Epithelial cell of proximal tubule (primary cell): Measurements from ENCODE around the gene GNG5. TPM values are rescaled to one million over a fixed set of nuclear protein-coding genes. Genes with fewer than 3 reads are reported as not detected.
A peak's percentile ranks its signal among the peaks of the same experiment; 100 is the strongest.

ENCODE experiments used
- DNase-seq: peaks from one replicate; pipeline ENCODE4 v3.0.0-alpha.2; 2011; ENCODE audit warnings: low read depth
- H3K4me3 ChIP-seq: 2 replicates; pipeline ENCODE4 v1.5.1; 2011; ENCODE audit warnings: low read depth, mild to moderate bottlenecking, low read length
- CTCF ChIP-seq: conservative IDR thresholded peaks from 2 replicates; pipeline ENCODE4 v1.5.1; 2012; ENCODE audit warnings: low read depth, mild to moderate bottlenecking, low read length
- total RNA-seq: library from RNA; depleted of rRNA; stranded (reverse); fragments of >200 nt; gene quantifications from 2 replicates; pipeline ENCODE4 v1.2.3, GENCODE V29; 2015

The GNG5 gene
- total RNA-seq, result 109 and 112 TPM in 2 replicates

GRCh38 chr1:84506002-84506728 lies at the start of gene GNG5, which contains the start of gene SPATA1:
TSS of gene GNG5 (minus strand) at chr1:84506581. CDS start at chr1:84506091, 490 bp downstream.
TSS of gene SPATA1 (plus strand) at chr1:84506386. CDS start at chr1:84516360, 9,974 bp downstream.
- peak; percentile 62 for DNase-seq
- H3K4me3 ChIP-seq, result peak within 1 kb of the TSS; percentile 69
- no peak for TF ChIP-seq CTCF

GRCh38 chr1:84550826-84551225 lies 44.4 kb upstream of the GNG5 start:
- DNase-seq, result no peak
- TF ChIP-seq CTCF, result no peak
- H3K4me3 ChIP-seq, result no peak overlapping the region

- no peak overlapping the region for H3K4me3 ChIP-seq
- TF ChIP-seq CTCF, result peak; percentile 33
- DNase-seq, result no peak
These were observed 35.3 kb upstream of the GNG5 start for GRCh38 chr1:84541679-84542078.

- no peak for TF ChIP-seq CTCF
- DNase-seq, result no peak
- no peak overlapping the region for H3K4me3 ChIP-seq
These were observed 34.4 kb upstream of the GNG5 start for GRCh38 chr1:84540759-84541158.

GRCh38 chr1:84539972-84540371 lies 33.6 kb upstream of the GNG5 start:
- DNase-seq, result no peak
- H3K4me3 ChIP-seq, result no peak overlapping the region
- no peak for TF ChIP-seq CTCF

- TF ChIP-seq CTCF, result no peak
These were observed 32.2 kb upstream of the GNG5 start for GRCh38 chr1:84538599-84538998.

GRCh38 chr1:84525779-84526178 lies 19.4 kb upstream of the GNG5 start:
- no peak for TF ChIP-seq CTCF
- no peak overlapping the region for H3K4me3 ChIP-seq
- no peak for DNase-seq

More at GRCh38 chr1:84538599-84538998, 32.2 kb upstream of the GNG5 start:
- no peak overlapping the region for H3K4me3 ChIP-seq
- no peak for DNase-seq
